Endothelial cell of umbilical vein (primary cell): ENCODE data around the gene RAB40C. TPM values are rescaled to one million over a fixed set of nuclear protein-coding genes. Genes with fewer than 3 reads are reported as not detected.

ENCODE experiments used
- BruUV-seq: library from RNA; stranded (reverse); fragments of 400-500 nt; replicated peaks from 2 replicates; lab custom pipeline; 2021; lab: Mats Ljungman, UMichigan
- CTCF ChIA-PET: fragments of 300-600, 350-600 bp; sonication (Branson Sonifier 250); formaldehyde crosslinking; loops from one replicate; lab custom pipeline; 2021; ENCODE audit warnings: antibody characterized with exemption, inconsistent platforms; lab: Charles Lee
- POLR2A ChIA-PET: fragments of 300-600, 350-600 bp; sonication (Branson Sonifier 250); formaldehyde crosslinking; loops from one replicate; lab custom pipeline; 2021; ENCODE audit warnings: antibody characterized with exemption, inconsistent platforms; lab: Charles Lee
- DNase-seq: peaks from one replicate; pipeline ENCODE4 v3.0.0-alpha.2; 2011; ENCODE audit warnings: low read depth, low spot score
- FAIRE-seq: peaks from 2 replicates; lab custom pipeline; 2011; peaks lifted over from hg19 to GRCh38; lab: Jason Lieb, UNC
- H2AFZ ChIP-seq: 2 replicates; pipeline ENCODE4 v1.6.0; 2012; ENCODE audit warnings: low read depth, low read length, control low read depth, inconsistent platforms
- H3K27ac ChIP-seq: 2 replicates; pipeline ENCODE4 v1.5.1; 2011; ENCODE audit warnings: low read depth, mild to moderate bottlenecking, control low read depth, low read length, moderate library complexity; ENCODE audit not compliant: insufficient read depth
- H3K27me3 ChIP-seq, 2 experiments: 2 replicates each; pipeline versions ENCODE4 v1.6.0 to v1.6.1; 2011; ENCODE audit warnings: low read length in 2 of 2, mixed read lengths in 1 of 2; ENCODE audit not compliant: control insufficient read depth in 2 of 2, insufficient read depth in 2 of 2
- H3K36me3 ChIP-seq, 2 experiments: 2 replicates in 1 of 2; 3 replicates in 1 of 2; pipeline ENCODE4 v1.5.1; 2011; ENCODE audit warnings: low read length in 2 of 2, mild to moderate bottlenecking in 1 of 2, moderate library complexity in 1 of 2; ENCODE audit not compliant: control insufficient read depth in 2 of 2, insufficient read depth in 2 of 2; ENCODE audit errors: extremely low read depth in 1 of 2
- H3K4me1 ChIP-seq: 3 replicates; pipeline ENCODE4 v1.5.1; 2011; ENCODE audit warnings: mild to moderate bottlenecking, low read length; ENCODE audit not compliant: control insufficient read depth, insufficient read depth; ENCODE audit errors: extremely low read depth
- H3K4me2 ChIP-seq: 2 replicates; pipeline ENCODE4 v1.6.1; 2011; ENCODE audit warnings: low read length, control low read depth, mixed read lengths; ENCODE audit not compliant: insufficient read depth
- H3K4me3 ChIP-seq, 3 experiments: fragments of 200-600 bp in 1 of 3; sonication (generic), shearing (Covaris generic) in 1 of 3; replicated peaks in 1 of 3; 2 replicates each; pipeline ENCODE4 v1.5.1; 2011 to 2016; ENCODE audit warnings: control low read depth in 3 of 3, low read length in 3 of 3, mild to moderate bottlenecking in 2 of 3, inconsistent platforms in 1 of 3, low read depth in 1 of 3, moderate library complexity in 1 of 3; ENCODE audit not compliant: insufficient read depth in 1 of 3
- H3K79me2 ChIP-seq: 2 replicates; pipeline ENCODE4 v1.6.0; 2012; ENCODE audit warnings: low read length, inconsistent platforms; ENCODE audit not compliant: control insufficient read depth, insufficient read depth
- H3K9ac ChIP-seq: replicated peaks from 2 replicates; pipeline ENCODE3; 2011; ENCODE audit warnings: low read length, control low read depth; ENCODE audit not compliant: insufficient read depth; ENCODE audit errors: extremely low read depth
- H3K9me1 ChIP-seq: replicated peaks from 3 replicates; pipeline ENCODE4 v1.6.0; 2011; ENCODE audit warnings: mild to moderate bottlenecking, low read length; ENCODE audit not compliant: control insufficient read depth, insufficient read depth; ENCODE audit errors: extremely low read depth
- H3K9me3 ChIP-seq: replicated peaks from 2 replicates; pipeline ENCODE4 v1.5.1; 2012; ENCODE audit warnings: low read length, inconsistent platforms; ENCODE audit not compliant: control insufficient read depth, insufficient read depth
- H4K20me1 ChIP-seq: replicated peaks from 2 replicates; pipeline ENCODE3; 2011; ENCODE audit warnings: mild to moderate bottlenecking, low read length; ENCODE audit not compliant: control insufficient read depth, insufficient read depth; ENCODE audit errors: extremely low read depth
- EZH2 ChIP-seq: IDR thresholded peaks from 2 replicates; pipeline ENCODE4 v1.6.1; 2012; ENCODE audit warnings: borderline replicate concordance, low read depth, mild to moderate bottlenecking, moderate library complexity, low read length, inconsistent platforms; ENCODE audit not compliant: severe bottlenecking
- FOS ChIP-seq: IDR thresholded peaks from 2 replicates; pipeline ENCODE4 v1.6.1; 2011; ENCODE audit warnings: mild to moderate bottlenecking, low read length, moderate library complexity, borderline replicate concordance; ENCODE audit not compliant: insufficient read depth
- GATA2 ChIP-seq: IDR thresholded peaks from 2 replicates; pipeline ENCODE4 v1.7.0; 2011; ENCODE audit warnings: low read depth, mild to moderate bottlenecking, moderate library complexity, mixed read lengths, low read length; ENCODE audit not compliant: insufficient read length, insufficient read depth
- JUN ChIP-seq: IDR thresholded peaks from 2 replicates; pipeline ENCODE4 v1.6.1; 2011; ENCODE audit warnings: borderline replicate concordance, low read depth; ENCODE audit not compliant: insufficient read length, insufficient read depth
- MYC ChIP-seq: IDR thresholded peaks from one replicate; pipeline ENCODE4 v1.6.1; 2011; ENCODE audit warnings: mild to moderate bottlenecking, low read depth, low read length
- POLR2A ChIP-seq: IDR thresholded peaks from 2 replicates; pipeline ENCODE4 v1.6.1; 2012; ENCODE audit warnings: low read depth, mild to moderate bottlenecking, control low read depth, low read length
- POLR2AphosphoS5 ChIP-seq: IDR thresholded peaks from 2 replicates; pipeline ENCODE4 v1.6.1; 2012; ENCODE audit warnings: low read depth, mild to moderate bottlenecking, control low read depth, low read length, moderate library complexity; ENCODE audit not compliant: insufficient read depth
- dilution Hi-C: fragments of 300-500 bp; cut with MboI; formaldehyde crosslinking; loops from one replicate; pipeline ENCODE4 v1.15.0; 2019; ENCODE audit warnings: low sequenced_read_pairs; ENCODE audit not compliant: extremely low pct_ligation_motif_present
- intact Hi-C: fragments of 100-400 bp; cut with micrococcal nuclease; formaldehyde crosslinking; loops from one replicate; pipeline ENCODE4 v1.10.0; 2022
- polyA plus RNA-seq, 4 experiments: library from polyadenylated mRNA; depleted of rRNA in 3 of 4; stranded (reverse) in 3 of 4; unstranded in 1 of 4; fragments of >200 nt; gene quantifications; 2 replicates each; pipeline versions ENCODE4 v1.2.1 to v1.2.3, GENCODE V29; 2011 to 2012; ENCODE audit warnings: missing spikeins in 1 of 4
- total RNA-seq: library from RNA; stranded (reverse); gene quantifications from 2 replicates; pipeline ENCODE4 v1.2.3, GENCODE V29; 2021
- TF ChIP-seq, protein P1 (sequence below): IDR thresholded peaks from 2 replicates; pipeline ENCODE4 v1.6.1; 2011; ENCODE audit not compliant: insufficient read depth, insufficient read length
- TF ChIP-seq, protein P2 (sequence below), 2 donors: IDR thresholded peaks; 1 replicate in 1 of 2; 2 replicates in 1 of 2; pipeline ENCODE4 v1.5.1; 2011; ENCODE audit warnings: low read length in 2 of 2, mild to moderate bottlenecking in 2 of 2, moderate library complexity in 2 of 2, control low read depth in 1 of 2, inconsistent platforms in 1 of 2, low read depth in 1 of 2; ENCODE audit not compliant: insufficient read depth in 1 of 2; ENCODE audit errors: extremely low read depth in 1 of 2

The RAB40C gene
- total and polyA plus RNA-seq, 2 donors (not counting 3 experiments of a cell fraction or from before 2014, with no cell fraction given): 12.4 to 18.8 TPM

DNA sequence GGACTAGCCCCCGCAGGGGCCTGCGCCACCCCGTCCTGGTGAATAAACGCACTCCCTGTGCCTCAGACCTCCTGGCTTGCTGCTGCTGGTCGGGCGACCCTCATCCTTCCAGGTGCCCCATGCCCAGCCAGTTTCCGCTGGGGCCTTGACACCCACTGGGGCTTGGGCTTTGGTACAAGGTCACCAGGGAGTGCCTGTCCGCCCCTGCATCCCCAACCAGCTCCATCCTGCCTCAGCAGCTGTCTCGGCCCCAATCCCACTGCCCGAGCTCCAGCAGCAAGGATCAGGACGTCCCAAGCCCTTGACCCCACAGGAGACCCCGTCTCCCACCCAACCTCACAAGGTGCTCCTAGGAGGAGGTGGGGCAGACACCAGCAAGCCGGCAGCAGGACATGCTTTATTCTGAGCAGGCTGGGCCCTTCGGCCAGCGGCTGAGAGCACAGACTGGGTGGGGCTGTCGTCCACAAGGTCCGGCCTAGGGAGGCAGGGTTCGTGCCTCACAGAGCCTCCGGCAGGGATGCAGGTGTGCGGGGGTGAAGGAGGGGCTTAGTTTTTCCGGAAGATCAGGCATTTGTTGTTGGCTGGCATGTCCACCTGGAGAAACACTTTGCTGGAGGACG is 44.3 kb downstream of the RAB40C start:
- intact Hi-C loops: no loop called here
- no peaks in the 10 kb centered on the region for H4K20me1 ChIP-seq

More for the DNA sequence above, 44.3 kb downstream of the RAB40C start:
- FAIRE-seq (no peak), DNase-seq (no peak)
- Histone ChIP-seq H3K27ac (no peak overlapping the region), H3K27me3 (no peaks in the 10 kb centered on the region), H3K9me3 (no peaks in the 10 kb centered on the region), H2AFZ (no peak overlapping the region), H3K4me1 (peaks cover 4% of the 10 kb centered on the region), H3K4me2 (no peak overlapping the region), H3K4me3 (no peak overlapping the region), H3K9ac (no peak overlapping the region), H3K9me1 (no peaks in the 10 kb centered on the region), H3K36me3 (no peaks in the 10 kb centered on the region), H3K79me2 (peaks cover 8% of the 10 kb centered on the region)
- ChIA-PET POLR2A (no interaction called here), CTCF (no interaction called here)
- TF ChIP-seq, protein P1, sequence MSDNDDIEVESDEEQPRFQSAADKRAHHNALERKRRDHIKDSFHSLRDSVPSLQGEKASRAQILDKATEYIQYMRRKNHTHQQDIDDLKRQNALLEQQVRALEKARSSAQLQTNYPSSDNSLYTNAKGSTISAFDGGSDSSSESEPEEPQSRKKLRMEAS: no peak
- TF ChIP-seq POLR2AphosphoS5: no peak
- TF ChIP-seq JUN: no peak
- no peak for TF ChIP-seq MYC
- TF ChIP-seq POLR2A: no peak
- TF ChIP-seq, protein P2, sequence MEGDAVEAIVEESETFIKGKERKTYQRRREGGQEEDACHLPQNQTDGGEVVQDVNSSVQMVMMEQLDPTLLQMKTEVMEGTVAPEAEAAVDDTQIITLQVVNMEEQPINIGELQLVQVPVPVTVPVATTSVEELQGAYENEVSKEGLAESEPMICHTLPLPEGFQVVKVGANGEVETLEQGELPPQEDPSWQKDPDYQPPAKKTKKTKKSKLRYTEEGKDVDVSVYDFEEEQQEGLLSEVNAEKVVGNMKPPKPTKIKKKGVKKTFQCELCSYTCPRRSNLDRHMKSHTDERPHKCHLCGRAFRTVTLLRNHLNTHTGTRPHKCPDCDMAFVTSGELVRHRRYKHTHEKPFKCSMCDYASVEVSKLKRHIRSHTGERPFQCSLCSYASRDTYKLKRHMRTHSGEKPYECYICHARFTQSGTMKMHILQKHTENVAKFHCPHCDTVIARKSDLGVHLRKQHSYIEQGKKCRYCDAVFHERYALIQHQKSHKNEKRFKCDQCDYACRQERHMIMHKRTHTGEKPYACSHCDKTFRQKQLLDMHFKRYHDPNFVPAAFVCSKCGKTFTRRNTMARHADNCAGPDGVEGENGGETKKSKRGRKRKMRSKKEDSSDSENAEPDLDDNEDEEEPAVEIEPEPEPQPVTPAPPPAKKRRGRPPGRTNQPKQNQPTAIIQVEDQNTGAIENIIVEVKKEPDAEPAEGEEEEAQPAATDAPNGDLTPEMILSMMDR (IDR thresholded peaks at IDR 0.05; ENCODE audit: extremely low read depth in 1 of 2, insufficient read depth in 1 of 2, low read depth in 1 of 2, low read length in 2 of 2): no peak
- TF ChIP-seq EZH2: no peak
- TF ChIP-seq GATA2: no peak
- TF ChIP-seq FOS: no peak
- no TSS peak for BruUV-seq
- dilution Hi-C loops: no loop called here
